NCI-H69 (cell line): ENCODE results near the gene ADPRM.
"Not testable (repeated sequence)": the region's sequence is repeated elsewhere in the genome, so short reads cannot be mapped to it uniquely, and the experiment has no call there.

Source experiments
- DNase-seq: peaks from one replicate; lab custom pipeline; 2025; lab: John Stamatoyannopoulos, UW

ADPRM gene

DNA sequence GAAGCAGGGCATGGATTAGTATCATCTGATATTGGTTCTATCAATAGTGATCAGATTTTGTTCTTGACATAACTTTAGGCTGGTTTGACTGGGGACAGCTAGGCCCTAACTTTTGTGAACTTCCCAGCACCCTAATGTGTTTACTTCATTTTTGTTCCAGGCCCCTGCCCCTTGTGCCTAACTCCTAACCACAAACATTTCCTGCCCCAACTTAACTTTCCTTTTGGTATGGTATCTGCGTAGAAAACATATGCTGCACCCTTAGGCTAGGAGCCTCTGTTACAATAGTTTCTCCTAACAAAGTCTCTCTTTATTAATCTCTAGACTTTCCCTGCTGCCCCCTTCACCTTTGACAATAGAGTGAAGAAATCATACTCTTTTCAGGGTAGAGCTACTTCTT lies 2.5 kb downstream of the ADPRM start:
- no peak for DNase-seq

DNA sequence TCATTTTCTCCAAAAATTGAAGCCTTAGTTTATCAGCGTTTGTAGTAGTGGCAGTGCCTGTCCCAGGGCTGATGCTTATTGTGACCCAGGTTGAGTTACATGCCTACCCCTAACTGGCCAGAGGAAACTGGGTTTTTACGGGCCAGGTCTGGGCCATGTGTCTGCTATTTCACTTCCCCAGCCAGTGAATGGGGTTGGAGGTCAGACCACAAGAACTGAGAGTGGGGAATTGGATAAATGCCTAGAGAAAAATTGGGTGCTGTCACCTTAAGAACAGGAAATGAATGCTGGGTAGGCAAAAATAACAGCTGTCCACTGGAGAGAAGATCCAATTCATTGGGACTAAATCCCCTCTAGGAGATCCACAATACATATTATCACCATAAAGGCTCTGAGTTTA lies 5.2 kb downstream of the ADPRM start:
- no peak for DNase-seq

- DNase-seq, result no peak
These were observed 8.3 kb downstream of the ADPRM start for GRCh38 chr17:10705727-10706126.

DNA sequence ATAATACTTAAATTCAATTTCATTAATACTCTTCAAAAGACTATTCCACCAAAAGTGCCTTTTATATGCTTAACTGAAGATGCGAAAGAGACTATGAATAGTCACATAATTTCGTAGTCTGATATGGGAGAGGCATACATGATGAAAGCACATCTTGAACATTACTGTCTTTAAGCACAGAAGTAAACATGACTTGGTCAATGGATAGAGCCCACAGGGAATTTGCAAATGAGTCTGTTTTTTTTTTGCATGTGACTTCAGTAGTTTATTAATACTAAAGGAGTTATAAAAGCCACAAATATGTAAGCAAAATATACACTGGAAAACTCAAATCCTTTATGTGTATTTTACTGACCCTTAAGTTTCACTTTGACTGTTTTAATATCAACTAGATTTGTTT lies 15.9 kb downstream of the ADPRM start:
- DNase-seq, result no peak

GRCh38 chr17:10716218-10716617 lies 18.8 kb downstream of the ADPRM start:
- DNase-seq, result no peak

GRCh38 chr17:10718547-10718946 lies 21.2 kb downstream of the ADPRM start:
- no peak for DNase-seq

DNA sequence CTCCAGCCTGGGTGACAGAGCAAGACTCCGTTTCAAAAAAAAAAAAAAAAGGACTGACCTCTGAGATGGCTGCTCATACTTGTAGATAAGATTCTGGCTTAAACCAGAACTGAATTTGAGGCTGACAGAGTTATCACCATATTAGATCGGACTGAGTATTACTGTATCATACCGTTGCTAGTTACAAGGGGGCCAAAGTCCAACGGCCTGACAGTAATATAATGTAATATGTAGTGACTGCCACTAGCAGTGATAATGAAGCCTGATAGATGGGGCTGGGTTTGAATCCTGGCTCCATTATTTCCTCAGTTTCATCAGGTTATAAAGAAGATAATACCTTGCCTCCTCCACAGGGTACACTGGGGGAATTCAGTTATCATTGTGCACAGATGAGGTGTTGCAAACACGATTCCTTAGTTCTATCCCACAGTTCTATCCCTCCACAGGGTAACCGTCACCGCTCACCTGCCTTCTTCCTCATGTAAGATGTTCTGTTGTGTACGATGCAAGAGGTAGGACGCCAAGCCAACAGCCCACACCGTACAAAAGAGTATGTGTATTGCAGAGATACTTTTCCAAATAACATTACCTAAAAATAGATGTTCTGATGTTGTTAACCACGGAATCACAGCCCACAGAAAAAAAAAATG lies 27.3 kb downstream of the ADPRM start:
- DNase-seq, result no peak

GRCh38 chr17:10725262-10725661 lies 27.9 kb downstream of the ADPRM start:
- no peak for DNase-seq

GRCh38 chr17:10726196-10726595 lies 28.8 kb downstream of the ADPRM start:
- DNase-seq, result no peak

GRCh38 chr17:10727192-10727591 lies 29.8 kb downstream of the ADPRM start:
- DNase-seq, result no peak

DNA sequence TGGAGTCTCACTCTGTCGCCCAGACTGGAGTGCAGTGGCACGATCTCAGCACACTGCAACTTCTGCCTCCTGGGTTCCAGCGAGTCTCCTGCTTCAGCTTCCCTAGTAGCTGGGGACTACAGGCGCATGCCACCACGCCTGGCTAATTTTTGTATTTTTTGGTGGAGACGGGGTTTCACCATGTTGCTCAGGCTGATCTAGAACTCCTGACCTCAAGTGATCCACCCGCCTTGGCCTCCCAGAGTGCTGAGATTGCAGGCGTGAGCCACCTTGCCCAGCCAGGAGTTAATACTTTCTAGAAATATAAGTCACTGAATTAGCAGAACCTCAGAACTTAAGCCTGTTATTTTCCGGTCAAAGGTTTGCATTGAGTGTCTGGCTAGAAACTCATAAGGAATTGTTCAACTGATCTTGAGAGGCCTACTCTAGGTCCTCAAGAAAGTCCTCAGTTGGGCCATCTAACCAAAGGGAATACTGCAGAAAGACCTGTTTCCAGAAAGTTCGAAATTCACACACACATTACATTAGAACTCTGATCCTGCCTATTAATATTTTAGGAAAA lies 31.0 kb downstream of the ADPRM start:
- no peak for DNase-seq

- peak; percentile 58 for DNase-seq
These were observed 32.2 kb downstream of the ADPRM start, which contains the start of gene TMEM220 for GRCh38 chr17:10729334-10730193. Gene TMEM220, minus strand, starts transcription at chr17:10730023. Its CDS starts 172 bp downstream, at chr17:10729851.

- not testable (repeated sequence) for DNase-seq
These were observed 32.9 kb downstream of the ADPRM start for GRCh38 chr17:10730247-10730646.

DNA sequence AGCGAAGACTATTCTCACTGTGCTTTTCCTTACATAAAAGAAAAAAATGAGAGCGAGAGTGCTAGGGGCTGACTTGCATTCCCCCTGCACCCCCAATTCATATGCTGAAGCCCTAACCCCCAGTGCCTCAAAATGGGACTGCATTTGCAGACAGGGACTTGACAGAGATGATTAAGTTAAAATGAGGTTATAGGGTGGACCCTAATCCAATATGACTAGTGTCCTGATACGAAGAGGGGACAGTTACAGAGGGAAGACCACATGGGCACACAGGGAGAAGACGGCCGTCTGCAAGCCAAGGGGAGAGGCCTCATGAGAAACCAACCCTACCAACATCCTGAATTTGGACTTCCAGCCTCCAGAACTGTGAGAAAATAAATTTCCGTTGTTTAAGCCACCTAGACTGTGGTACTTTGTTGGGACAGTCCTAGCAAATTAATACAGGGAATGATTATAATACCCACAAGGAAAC lies 34.0 kb downstream of the ADPRM start:
- DNase-seq, result no peak

GRCh38 chr17:10732121-10732520 lies 34.7 kb downstream of the ADPRM start:
- not testable (repeated sequence) for DNase-seq

GRCh38 chr17:10733666-10734065 lies 36.3 kb downstream of the ADPRM start:
- DNase-seq, result no peak

DNA sequence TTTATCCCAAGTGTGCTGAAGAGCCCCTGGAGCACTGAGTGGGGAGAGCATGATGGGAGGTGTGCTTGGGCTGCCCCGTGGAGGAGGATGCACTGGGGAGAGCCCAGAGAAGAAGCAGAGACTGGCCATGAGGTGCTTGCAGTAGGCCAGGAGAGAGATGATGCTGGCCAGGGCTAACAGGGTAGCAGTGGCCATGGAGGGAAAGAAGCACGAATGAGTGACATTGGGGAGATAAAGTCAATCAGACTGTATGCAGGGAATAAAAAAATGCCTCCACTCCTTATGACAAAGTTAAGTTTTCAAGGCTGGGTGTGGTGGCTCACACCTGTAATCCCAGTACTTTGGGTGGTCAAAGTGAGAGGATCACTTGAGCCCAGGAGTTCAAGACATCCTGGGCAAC lies 37.9 kb downstream of the ADPRM start:
- no peak for DNase-seq

DNA sequence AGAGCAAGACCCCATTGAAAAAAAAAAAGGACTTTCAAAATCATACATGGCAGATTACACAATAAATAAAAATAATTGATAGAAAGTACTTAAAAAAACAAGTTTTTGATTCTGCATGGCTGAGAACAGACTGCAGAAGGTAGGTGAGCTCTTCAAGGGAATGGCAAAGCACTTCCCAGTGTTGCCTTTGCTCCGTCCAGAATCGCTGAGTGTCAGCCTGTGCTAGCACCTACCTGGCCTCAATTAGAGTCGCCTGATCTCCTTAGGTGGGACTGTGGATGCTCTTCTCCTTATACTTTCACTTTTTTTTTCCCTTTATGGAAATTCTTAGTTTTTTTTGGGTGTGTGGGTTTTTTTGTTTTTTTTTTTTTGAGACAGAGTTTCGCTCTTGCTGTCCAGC lies 38.4 kb downstream of the ADPRM start:
- no peak for DNase-seq

- peak; percentile 43 for DNase-seq
These were observed 39.8 kb downstream of the ADPRM start for GRCh38 chr17:10737168-10737622.

GRCh38 chr17:10737736-10738135 lies 40.3 kb downstream of the ADPRM start:
- no peak for DNase-seq

DNA sequence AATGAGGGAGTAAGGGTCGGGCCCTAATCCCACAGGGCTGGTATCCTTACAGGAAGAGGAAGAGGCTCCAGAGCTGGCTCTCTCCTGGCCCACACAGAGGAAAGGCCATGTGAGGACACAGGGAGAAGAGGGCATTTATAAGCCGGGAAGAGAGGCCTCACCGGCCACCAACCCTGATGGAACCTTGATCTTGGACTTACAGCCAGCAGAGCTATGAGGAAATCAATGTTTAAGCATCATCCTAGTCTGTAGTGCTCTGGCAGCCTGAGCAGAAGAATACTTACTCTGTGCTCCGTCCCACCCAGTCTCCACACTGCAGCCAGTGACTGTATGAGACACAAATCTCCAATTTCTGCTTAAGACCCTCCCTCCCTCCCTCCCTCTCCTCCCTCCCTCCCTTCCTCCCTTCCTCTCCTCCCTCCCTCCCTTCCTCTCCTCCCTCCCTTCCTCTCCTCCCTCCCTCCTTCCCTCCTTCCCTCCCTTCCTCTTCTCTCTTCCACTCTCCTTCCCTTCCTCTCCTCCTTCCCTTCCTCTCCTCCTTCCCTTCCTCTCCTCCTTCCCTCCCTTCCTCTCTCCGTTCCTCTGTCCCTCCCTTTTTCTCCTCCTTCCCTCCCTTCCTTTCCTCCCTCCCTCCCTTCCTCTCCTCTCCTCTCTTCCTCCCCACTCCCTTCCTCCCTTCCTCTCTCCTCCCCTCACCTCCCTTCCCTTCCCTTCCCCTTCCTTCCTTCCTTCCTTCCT lies 41.3 kb downstream of the ADPRM start:
- DNase-seq, result no peak

DNA sequence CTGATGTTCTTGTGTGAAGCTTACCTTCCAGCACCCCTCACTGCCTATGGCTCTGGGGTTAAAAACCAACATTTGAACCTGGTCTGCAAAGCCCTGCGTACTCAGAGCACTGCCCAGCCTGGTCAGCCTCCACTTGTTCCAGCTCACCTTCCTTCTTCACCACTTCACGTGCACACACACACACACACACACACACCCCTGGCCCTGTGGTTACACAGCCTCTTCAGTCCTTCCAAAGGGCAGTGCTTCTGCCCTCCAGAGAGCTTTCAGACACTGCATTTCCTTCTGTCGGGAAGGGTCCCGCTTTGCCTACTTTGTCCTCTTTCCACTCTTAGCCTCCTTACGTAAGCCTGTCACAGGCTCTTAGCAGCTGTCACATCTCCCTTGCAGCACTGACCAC lies 42.0 kb downstream of the ADPRM start:
- no peak for DNase-seq
